GM19455 (cell line): ENCODE measurements around the gene STK4.

ENCODE experiments used
- ATAC-seq: cut with Tn5 transposase; IDR thresholded peaks from one replicate; pipeline ENCODE4 v1.9.1; 2021; ENCODE audit not compliant: unreplicated experiment

The STK4 gene

GRCh38 chr20:44966030-44966961 lies at the start of gene STK4:
Gene STK4, plus strand, starts transcription at chr20:44966512. Its CDS starts 57 bp downstream, at chr20:44966569.
- peak; percentile 74 for ATAC-seq

GRCh38 chr20:44916586-44916985 lies 49.7 kb upstream of the STK4 start:
- ATAC-seq = no peak

GRCh38 chr20:44917399-44917798 lies 48.9 kb upstream of the STK4 start:
- ATAC-seq = no peak

- no peak for ATAC-seq
Measured at GRCh38 chr20:44918342-44918741, 48.0 kb upstream of the STK4 start.

- ATAC-seq = no peak
Measured at GRCh38 chr20:44918761-44919160, 47.6 kb upstream of the STK4 start.

GRCh38 chr20:44921447-44921846 lies 44.9 kb upstream of the STK4 start:
- ATAC-seq = no peak

- no peak for ATAC-seq
Measured at GRCh38 chr20:44924541-44924940, 41.8 kb upstream of the STK4 start.

- no peak for ATAC-seq
Measured at GRCh38 chr20:44928595-44928994, 37.7 kb upstream of the STK4 start.

- no peak for ATAC-seq
Measured at GRCh38 chr20:44930517-44931168, 35.7 kb upstream of the STK4 start.

- no peak for ATAC-seq
Measured at GRCh38 chr20:44931911-44932310, 34.4 kb upstream of the STK4 start.

GRCh38 chr20:44932916-44933315 lies 33.4 kb upstream of the STK4 start:
- no peak for ATAC-seq

- no peak for ATAC-seq
Measured at GRCh38 chr20:44936510-44936909, 29.8 kb upstream of the STK4 start.

GRCh38 chr20:44938637-44939036 lies 27.7 kb upstream of the STK4 start:
- no peak for ATAC-seq

- no peak for ATAC-seq
Measured at GRCh38 chr20:44941120-44941691, 25.1 kb upstream of the STK4 start.

- ATAC-seq = no peak
Measured at GRCh38 chr20:44942264-44942973, 23.9 kb upstream of the STK4 start.

- no peak for ATAC-seq
Measured at GRCh38 chr20:44943828-44944227, 22.5 kb upstream of the STK4 start.

- no peak for ATAC-seq
Measured at GRCh38 chr20:44945261-44945660, 21.1 kb upstream of the STK4 start.

- ATAC-seq = no peak
Measured at GRCh38 chr20:44946271-44946852, 19.9 kb upstream of the STK4 start.

GRCh38 chr20:44948107-44948506 lies 18.2 kb upstream of the STK4 start:
- no peak for ATAC-seq

- ATAC-seq = no peak
Measured at GRCh38 chr20:44948513-44948912, 17.8 kb upstream of the STK4 start.

GRCh38 chr20:44950368-44950767 lies 15.9 kb upstream of the STK4 start:
- no peak for ATAC-seq
